Stimulated activated memory B cell treated with anti-CD40 and anti-IgM and Interleukin-4, amounts not matched to agents 10 μg/mL and 1 μg/mL and 100 μg/mL, for 72 hours (primary cell): ENCODE measurements around the gene OR2Y1.
"Not testable (repeated sequence)": the region's sequence is repeated elsewhere in the genome, so short reads cannot be mapped to it uniquely, and the experiment has no call there.

Experiments
- ATAC-seq: fragments of 150-1000 bp; cut with Tn5 transposase; 2 replicates; pipeline ENCODE4 v1.10.0; 2021
- H3K27ac Mint-ChIP-seq: one replicate; pipeline ENCODE4 v1.8.0; 2022; ENCODE audit warnings: mild to moderate bottlenecking, mixed read lengths
- H3K27me3 Mint-ChIP-seq: one replicate; pipeline ENCODE4 v1.8.0; 2022; ENCODE audit warnings: mixed read lengths
- H3K36me3 Mint-ChIP-seq: one replicate; pipeline ENCODE4 v1.8.0; 2022; ENCODE audit warnings: mixed read lengths
- H3K4me1 Mint-ChIP-seq: one replicate; pipeline ENCODE4 v1.8.0; 2022; ENCODE audit warnings: mixed read lengths
- H3K4me3 Mint-ChIP-seq: one replicate; pipeline ENCODE4 v1.8.0; 2022; ENCODE audit warnings: mild to moderate bottlenecking, moderate library complexity, mixed read lengths
- H3K9me3 Mint-ChIP-seq: one replicate; pipeline ENCODE4 v1.8.0; 2022; ENCODE audit warnings: mixed read lengths

OR2Y1 gene

GRCh38 chr5:180739958-180740357 is at the start of gene OR2Y1:
TSS of gene OR2Y1 (minus strand) at chr5:180740058. CDS start at chr5:180740058, 0 bp downstream.
- no peak for ATAC-seq
- no peaks in the 10 kb centered on the region for H3K9me3 Mint-ChIP-seq
- H3K36me3 Mint-ChIP-seq: no peaks in the 10 kb centered on the region
- no peaks in the 10 kb centered on the region for H3K4me1 Mint-ChIP-seq
- peaks cover 23% of the 10 kb centered on the region for H3K27me3 Mint-ChIP-seq
- H3K27ac Mint-ChIP-seq: no peak within 1 kb of the TSS
- no peak within 1 kb of the TSS for H3K4me3 Mint-ChIP-seq

GRCh38 chr5:180788651-180789410 is 49.0 kb upstream of the OR2Y1 start:
- H3K27ac Mint-ChIP-seq: peak overlapping the region; percentile 38
- not testable (repeated sequence) for ATAC-seq, H3K9me3 Mint-ChIP-seq, H3K4me3 Mint-ChIP-seq, H3K27me3 Mint-ChIP-seq
- peaks cover 62% of the 10 kb centered on the region for H3K4me1 Mint-ChIP-seq
- H3K36me3 Mint-ChIP-seq: peaks cover 47% of the 10 kb centered on the region

- Mint-ChIP-seq H3K27me3 (no peaks in the 10 kb centered on the region), H3K27ac (peak overlapping the region; percentile 38), H3K4me3 (peak overlapping the region; percentile 49), H3K4me1 (peaks cover 53% of the 10 kb centered on the region), H3K36me3 (peaks cover 38% of the 10 kb centered on the region), H3K9me3 (no peaks in the 10 kb centered on the region)
- no peak for ATAC-seq
Observed at GRCh38 chr5:180787711-180788431, 48.0 kb upstream of the OR2Y1 start.

GRCh38 chr5:180786531-180787398 is 46.9 kb upstream of the OR2Y1 start:
- Mint-ChIP-seq H3K27ac (peak overlapping the region; percentile 40), H3K36me3 (peaks cover 26% of the 10 kb centered on the region), H3K9me3 (no peaks in the 10 kb centered on the region), H3K4me1 (peaks cover 49% of the 10 kb centered on the region), H3K27me3 (no peaks in the 10 kb centered on the region), H3K4me3 (no peak overlapping the region)
- ATAC-seq: no peak

GRCh38 chr5:180785794-180786221 is 46.0 kb upstream of the OR2Y1 start:
- ATAC-seq: no peak
- Mint-ChIP-seq H3K27ac (peak overlapping the region; percentile 40), H3K4me1 (peaks cover 44% of the 10 kb centered on the region), H3K9me3 (no peaks in the 10 kb centered on the region), H3K36me3 (peaks cover 17% of the 10 kb centered on the region), H3K4me3 (peak overlapping the region; percentile 5), H3K27me3 (no peaks in the 10 kb centered on the region)

- no peaks in the 10 kb centered on the region for H3K9me3 Mint-ChIP-seq
- peaks cover 38% of the 10 kb centered on the region for H3K4me1 Mint-ChIP-seq
- peaks cover 14% of the 10 kb centered on the region for H3K36me3 Mint-ChIP-seq
- H3K27ac Mint-ChIP-seq: peak overlapping the region; percentile 40
- peak overlapping the region; percentile 5 for H3K4me3 Mint-ChIP-seq
- no peaks in the 10 kb centered on the region for H3K27me3 Mint-ChIP-seq
- no peak for ATAC-seq
Observed at GRCh38 chr5:180785121-180785781, 45.4 kb upstream of the OR2Y1 start.

- Mint-ChIP-seq H3K36me3 (peaks cover 7% of the 10 kb centered on the region), H3K4me1 (peaks cover 34% of the 10 kb centered on the region), H3K4me3 (no peak overlapping the region), H3K9me3 (no peaks in the 10 kb centered on the region), H3K27me3 (no peaks in the 10 kb centered on the region), H3K27ac (no peak overlapping the region)
- peak; percentile 74 for ATAC-seq
Observed at GRCh38 chr5:180784497-180785097, 44.7 kb upstream of the OR2Y1 start.

- Mint-ChIP-seq H3K9me3 (no peaks in the 10 kb centered on the region), H3K36me3 (peaks cover 5% of the 10 kb centered on the region), H3K27me3 (no peaks in the 10 kb centered on the region), H3K27ac (no peak overlapping the region), H3K4me1 (peaks cover 34% of the 10 kb centered on the region), H3K4me3 (no peak overlapping the region)
- no peak for ATAC-seq
Observed at GRCh38 chr5:180783340-180784052, 43.6 kb upstream of the OR2Y1 start.

GRCh38 chr5:180782748-180783147 is 42.9 kb upstream of the OR2Y1 start:
- H3K9me3 Mint-ChIP-seq: no peaks in the 10 kb centered on the region
- no peak for ATAC-seq

GRCh38 chr5:180781900-180782326 is 42.1 kb upstream of the OR2Y1 start:
- H3K4me3 Mint-ChIP-seq, H3K36me3 Mint-ChIP-seq, H3K9me3 Mint-ChIP-seq, H3K27ac Mint-ChIP-seq, H3K27me3 Mint-ChIP-seq, ATAC-seq: not testable (repeated sequence)
- H3K4me1 Mint-ChIP-seq: peaks cover 18% of the 10 kb centered on the region

More at GRCh38 chr5:180782748-180783147, 42.9 kb upstream of the OR2Y1 start:
- no peak overlapping the region for H3K4me3 Mint-ChIP-seq
- H3K27me3 Mint-ChIP-seq: no peaks in the 10 kb centered on the region
- no peaks in the 10 kb centered on the region for H3K36me3 Mint-ChIP-seq
- no peak overlapping the region for H3K27ac Mint-ChIP-seq
- H3K4me1 Mint-ChIP-seq: peaks cover 26% of the 10 kb centered on the region

- Mint-ChIP-seq H3K4me1 (no peaks in the 10 kb centered on the region), H3K9me3 (no peaks in the 10 kb centered on the region), H3K27ac (no peak overlapping the region), H3K4me3 (no peak overlapping the region), H3K27me3 (peaks cover 13% of the 10 kb centered on the region), H3K36me3 (no peaks in the 10 kb centered on the region)
- ATAC-seq: no peak
Observed at GRCh38 chr5:180779985-180780610, 40.2 kb upstream of the OR2Y1 start.

GRCh38 chr5:180777475-180777874 is 37.6 kb upstream of the OR2Y1 start:
- ATAC-seq: no peak
- peaks cover 13% of the 10 kb centered on the region for H3K27me3 Mint-ChIP-seq
- no peak overlapping the region for H3K4me3 Mint-ChIP-seq
- H3K27ac Mint-ChIP-seq: no peak overlapping the region
- no peaks in the 10 kb centered on the region for H3K4me1 Mint-ChIP-seq
- peaks cover 6% of the 10 kb centered on the region for H3K9me3 Mint-ChIP-seq
- H3K36me3 Mint-ChIP-seq: no peaks in the 10 kb centered on the region

GRCh38 chr5:180776376-180776775 is 36.5 kb upstream of the OR2Y1 start:
- Mint-ChIP-seq H3K27me3 (peaks cover 13% of the 10 kb centered on the region), H3K9me3 (peaks cover 6% of the 10 kb centered on the region), H3K4me3 (no peak overlapping the region), H3K36me3 (no peaks in the 10 kb centered on the region), H3K4me1 (no peaks in the 10 kb centered on the region), H3K27ac (no peak overlapping the region)
- no peak for ATAC-seq
